ENCODE data around the gene HMGCL.
"Not testable (repeated sequence)": the region's sequence is repeated elsewhere in the genome, so short reads cannot be mapped to it uniquely, and the experiment has no call there.

HMGCL gene

DNA sequence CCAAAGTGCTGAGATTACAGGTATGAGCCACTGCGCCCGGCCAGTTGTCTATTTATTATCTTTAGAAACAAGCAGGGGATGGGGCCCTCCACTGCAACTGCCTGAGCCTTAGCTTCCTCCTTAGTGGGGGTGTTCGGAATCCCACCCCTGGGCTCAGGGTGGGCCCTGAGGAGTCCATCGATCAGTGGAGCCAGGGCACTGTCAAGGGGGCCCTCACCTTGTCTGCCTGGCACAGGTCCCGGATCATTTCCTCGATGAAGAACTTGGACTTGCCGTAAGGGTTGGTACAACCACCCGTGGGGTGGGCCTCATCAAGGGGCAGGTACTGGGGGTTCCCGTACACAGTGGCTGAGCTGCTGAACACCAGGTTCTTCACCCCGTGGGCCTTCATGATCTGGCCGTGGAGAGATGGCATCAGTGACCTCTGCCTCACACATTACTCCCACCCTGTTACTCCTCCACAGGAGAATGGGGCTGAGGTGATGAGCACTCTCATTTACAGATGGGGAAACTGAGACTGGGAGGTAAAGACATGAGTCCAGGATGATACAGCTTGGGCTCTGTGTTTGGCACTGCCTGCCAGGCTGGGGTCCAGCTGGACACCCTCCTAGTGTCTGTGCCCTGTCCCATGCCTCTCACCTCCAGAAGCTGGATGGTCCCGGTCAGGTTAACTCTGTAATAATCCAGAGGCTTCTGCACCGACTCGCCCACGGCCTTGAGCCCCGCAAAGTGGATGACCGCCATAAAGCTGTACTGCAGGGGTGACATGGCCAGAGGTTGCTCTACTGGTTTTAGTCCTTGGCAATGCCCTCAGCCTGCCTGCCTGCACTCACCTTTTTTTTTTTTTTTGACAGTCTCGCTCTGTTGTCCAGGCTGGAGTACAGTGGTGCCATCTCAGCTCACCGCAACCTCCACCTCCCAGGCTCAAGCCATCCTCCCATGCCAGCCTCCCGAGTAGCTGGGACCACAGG lies 27.5 kb downstream of the HMGCL start:
- FAIRE-seq, result no peak

- no peak for FAIRE-seq
Measured at GRCh38 chr1:23796466-23797271, 28.6 kb downstream of the HMGCL start.

- no peak for FAIRE-seq
Measured at GRCh38 chr1:23795676-23796465, 29.4 kb downstream of the HMGCL start.

- FAIRE-seq, result not testable (repeated sequence)
Measured at GRCh38 chr1:23794732-23795182, 30.5 kb downstream of the HMGCL start.

GRCh38 chr1:23793861-23794731 lies 31.1 kb downstream of the HMGCL start:
- FAIRE-seq, result no peak

DNA sequence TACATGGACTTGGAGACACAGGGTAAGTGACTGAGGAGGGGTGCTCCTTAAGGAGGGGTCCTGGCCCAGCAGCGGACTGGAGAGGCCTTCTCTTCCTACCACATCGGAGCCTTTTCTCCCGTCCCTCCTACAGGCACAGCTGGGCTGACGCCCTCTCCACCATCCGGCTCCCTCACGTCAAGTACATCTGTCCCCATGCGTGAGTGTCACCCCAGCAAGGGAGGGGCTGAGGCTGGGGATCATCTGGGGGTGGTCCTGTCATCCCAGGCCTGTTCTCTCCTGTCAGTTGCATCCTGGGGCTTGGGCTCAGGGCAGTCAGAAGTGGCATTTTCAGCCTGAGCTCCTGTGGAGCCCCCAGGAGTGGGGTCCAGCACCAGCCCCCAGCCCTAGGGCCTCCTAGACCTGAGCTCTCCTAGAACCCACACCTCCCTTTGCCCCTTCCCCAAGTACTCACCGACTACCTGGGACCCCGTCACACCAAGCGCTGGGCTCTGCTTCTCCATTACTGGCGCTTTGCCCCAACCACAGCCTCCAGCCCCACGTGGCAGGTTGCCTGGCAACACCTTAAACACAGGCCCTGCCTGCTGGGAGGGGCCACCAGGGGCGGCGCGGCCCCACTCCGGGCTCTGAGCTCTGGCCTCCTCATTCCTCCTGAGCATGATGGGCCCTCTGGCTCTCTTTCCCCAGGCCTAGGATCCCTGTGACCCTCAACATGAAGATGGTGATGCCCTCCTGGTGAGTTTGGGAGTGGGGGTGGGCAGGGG lies 32.0 kb downstream of the HMGCL start:
- FAIRE-seq, result no peak

- no peak for FAIRE-seq
Measured at GRCh38 chr1:23792151-23792945, 32.9 kb downstream of the HMGCL start.

DNA sequence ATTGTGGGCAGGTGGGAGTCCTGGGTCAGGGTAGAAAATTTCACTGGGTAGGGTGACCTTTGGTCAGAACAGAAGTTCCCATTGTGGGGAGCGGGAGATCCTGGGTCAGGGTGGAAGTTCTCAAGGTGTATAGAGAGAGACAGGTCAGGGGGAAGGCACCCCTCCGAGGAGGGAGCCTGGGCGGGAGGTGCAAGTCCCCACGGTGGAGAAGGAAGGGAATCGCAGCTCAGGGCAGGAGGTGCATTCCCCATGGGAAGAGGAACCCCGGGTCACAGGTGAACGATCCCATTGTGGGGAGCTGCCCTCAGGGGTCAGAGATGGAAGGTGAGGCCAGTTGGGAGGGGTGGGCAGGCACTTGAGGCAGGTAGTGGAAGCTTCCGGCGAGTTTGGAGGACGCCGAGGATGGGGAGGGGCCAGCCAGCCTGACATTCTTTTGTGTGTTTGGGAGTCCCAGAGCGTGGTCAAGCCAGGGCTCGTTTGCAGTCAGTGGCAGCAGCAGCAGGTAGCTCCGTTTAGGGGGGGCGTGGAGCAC lies 33.6 kb downstream of the HMGCL start:
- no peak for FAIRE-seq

DNA sequence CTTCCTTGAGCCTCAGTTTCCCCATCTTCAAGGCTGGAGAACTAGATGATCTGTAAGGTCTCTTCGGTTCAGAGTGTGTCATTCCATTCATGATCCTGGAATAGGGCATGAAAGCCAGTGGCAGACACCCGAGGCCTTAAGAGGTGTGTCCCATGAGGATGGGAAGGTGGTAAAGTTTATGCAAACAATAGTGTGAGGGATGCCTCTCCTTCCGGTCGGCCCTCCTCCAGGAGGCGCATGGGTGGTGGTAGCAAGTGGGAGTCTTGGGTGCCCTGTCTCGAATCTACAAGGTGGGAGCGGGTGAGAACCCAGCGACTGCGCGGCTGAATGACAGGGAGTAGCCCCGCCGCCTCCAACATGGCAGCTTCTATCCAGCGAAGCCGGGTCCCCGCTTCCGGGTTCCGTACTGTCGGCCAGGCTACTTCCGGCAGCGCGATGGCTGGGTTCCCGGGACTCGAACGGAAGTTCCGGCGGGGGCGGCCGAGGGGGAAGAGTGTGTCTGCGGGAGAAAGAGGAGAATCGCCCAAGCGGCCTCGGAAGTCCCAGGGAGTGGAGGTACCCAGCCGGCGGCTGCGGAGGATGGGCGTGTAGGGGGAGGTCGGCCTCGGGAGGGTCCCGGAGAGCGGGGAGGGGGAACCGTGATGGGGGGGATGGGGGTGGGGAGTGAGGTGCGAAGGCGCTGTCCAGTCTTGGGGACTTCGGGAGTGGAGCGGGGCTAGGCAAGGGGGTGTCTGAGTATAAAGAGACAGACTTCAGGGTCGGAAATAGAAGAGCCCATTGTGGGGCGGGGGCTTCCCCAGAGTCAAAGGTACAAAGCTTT lies 34.3 kb downstream of the HMGCL start, which contains the start of gene LYPLA2:
Gene LYPLA2, plus strand, starts transcription at position 450 of the 820 bp plus-strand sequence. CDS start 1,538 bp downstream, outside the sequence.
- no peak for FAIRE-seq

- FAIRE-seq, result no peak
Measured at GRCh38 chr1:23788695-23789094, 36.5 kb downstream of the HMGCL start.

- FAIRE-seq, result no peak
Measured at GRCh38 chr1:23787701-23788100, 37.5 kb downstream of the HMGCL start.

DNA sequence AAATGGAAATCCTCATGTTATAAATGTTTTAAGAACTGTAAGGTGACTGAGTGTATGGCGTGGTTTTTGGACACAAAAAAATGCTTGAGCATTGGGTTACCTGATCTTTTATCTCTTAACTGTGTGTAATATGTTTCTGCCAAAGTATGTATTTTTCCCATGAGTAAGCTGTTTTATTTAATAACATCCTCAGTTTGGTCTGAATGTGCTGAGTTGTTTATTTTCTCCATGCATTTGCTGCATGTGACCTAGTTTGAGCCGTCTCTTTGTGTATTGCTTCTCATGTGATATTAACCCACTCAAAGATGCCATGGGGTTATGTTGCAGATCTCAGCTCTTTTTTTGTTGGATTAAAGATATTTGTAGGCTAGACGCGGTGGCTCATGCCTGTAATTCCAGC lies 40.4 kb downstream of the HMGCL start:
- FAIRE-seq, result no peak

- not testable (repeated sequence) for FAIRE-seq
Measured at GRCh38 chr1:23783141-23783540, 42.1 kb downstream of the HMGCL start.

DNA sequence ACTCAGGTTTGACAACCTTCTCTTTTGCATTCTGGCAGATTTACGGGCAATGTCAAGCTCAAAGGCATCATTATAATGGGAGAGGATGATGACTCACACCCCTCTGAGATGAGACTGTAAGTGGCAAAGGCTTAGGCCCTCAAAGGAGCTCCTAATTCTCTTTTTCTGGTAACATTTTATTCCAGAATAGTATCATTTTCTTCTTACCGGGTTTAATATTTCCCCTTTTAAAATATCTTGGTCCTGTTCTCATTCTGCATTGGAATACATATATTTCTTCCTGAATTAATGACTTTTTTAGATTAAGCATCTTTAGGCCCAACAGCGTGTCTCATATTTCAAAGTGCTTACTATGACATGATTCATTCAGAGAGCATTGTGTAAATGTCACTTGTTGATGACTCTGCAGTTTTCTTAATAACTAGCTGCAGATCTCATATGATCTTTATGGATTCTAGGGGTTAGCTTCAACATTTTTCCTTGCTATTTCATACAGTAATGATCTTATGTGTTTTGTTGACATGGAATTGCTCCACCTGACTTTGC lies 45.3 kb downstream of the HMGCL start:
- FAIRE-seq, result no peak

- no peak for FAIRE-seq
Measured at GRCh38 chr1:23777979-23778814, 47.0 kb downstream of the HMGCL start, which contains the start of gene PITHD1. Gene PITHD1 (plus strand): TSS chr1:23778418. CDS start chr1:23778516, 98 bp downstream.

DNA sequence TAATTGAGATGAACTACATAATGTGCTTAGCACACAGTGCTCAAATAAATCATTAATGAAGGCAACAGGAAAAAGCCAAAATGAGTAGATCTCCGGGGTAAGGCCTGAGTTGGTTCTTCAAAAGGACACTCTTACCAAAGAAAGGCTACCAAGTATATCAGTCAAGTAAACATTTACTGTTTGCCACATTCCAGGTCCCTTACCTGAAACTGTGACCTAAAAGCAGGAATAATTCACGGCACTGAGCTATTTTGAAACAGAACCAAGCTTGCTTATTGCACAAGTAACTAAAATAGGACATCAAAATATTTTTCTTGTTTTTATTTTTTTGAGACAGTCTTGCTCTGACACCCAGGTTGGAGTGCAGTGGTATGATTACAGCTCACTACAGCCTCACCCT lies 49.0 kb downstream of the HMGCL start:
- FAIRE-seq, result no peak

DNA sequence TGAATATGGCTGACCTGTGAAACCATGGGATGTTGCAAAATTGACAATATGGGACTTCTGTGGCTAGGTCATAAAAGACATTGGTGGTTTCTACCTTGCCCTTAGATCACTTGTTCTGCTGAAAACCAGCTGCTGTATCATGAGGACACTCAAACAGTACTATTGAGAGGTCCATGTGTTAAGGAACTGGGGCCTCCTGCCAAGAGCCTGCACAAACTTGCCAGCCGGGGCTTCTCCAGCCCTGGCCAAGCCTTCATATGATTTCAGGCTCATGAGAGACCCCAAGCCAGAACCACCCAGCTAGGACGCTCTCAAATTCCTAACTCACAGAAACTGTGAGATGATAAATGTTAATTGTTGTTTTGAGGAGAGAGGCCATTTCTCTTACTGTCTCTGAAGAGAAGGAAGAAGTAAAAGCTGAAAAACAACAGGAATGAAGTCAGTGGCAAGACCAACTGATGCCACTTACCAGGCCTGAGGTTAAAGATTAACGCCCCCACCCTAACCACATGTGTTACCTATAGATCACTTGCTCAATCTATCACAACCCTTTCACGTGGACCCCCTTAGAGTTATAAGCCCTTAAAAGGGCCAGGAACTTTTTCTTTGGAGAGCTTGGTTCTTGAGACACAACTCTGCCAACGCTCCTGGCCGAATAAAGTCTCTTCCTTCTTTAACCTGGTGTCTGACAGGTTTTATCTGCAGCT lies 50.9 kb downstream of the HMGCL start:
- no peak for FAIRE-seq
